ENCODE measurements around the gene FLYWCH2. TPM values are rescaled to one million over a fixed set of nuclear protein-coding genes. Genes with fewer than 3 reads are reported as not detected.

The FLYWCH2 gene
- total and polyA plus RNA-seq, 2 of the 4 experiments (the other 2 are of a cell fraction) = 42.3 to 66.3 TPM

DNA sequence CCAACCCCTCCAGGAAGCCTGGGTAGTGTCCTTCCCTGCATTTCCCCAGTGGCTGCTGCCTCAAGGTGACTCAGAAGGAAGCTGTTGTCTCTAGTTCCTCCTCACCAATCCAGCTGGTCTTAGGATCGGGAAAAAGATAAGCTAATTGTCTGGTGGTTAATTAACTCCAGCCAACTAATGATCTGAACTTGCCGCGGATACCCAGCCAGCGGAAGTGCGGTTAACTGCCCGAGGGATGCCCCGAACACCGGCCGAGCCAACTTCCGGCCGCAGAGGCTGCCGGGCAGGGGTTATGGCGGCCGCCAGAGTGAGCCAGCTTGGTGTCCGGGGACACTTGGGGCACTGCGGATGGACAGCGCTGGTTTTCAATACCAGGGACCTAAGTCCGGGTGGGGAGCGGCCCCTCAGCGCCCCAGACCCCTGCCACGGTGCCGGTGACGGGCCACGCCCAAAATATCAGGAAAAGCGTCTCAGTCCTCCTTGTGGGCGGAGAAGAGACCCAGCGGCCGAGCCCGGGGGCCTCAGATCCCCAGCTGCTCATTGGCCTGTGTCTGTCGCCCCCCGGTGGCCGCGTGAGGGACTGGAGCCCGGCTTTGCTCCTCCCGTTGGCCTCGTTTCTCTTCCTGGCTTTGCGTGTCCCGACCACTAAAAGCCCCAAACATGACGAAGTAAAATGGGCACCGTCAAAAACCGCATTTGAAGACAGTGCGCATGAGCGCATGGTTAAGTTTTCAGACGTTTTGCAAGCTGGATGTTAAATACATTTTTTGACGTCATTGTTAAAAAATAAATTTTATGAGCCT, 14.8 kb upstream of the FLYWCH2 start:
- Histone ChIP-seq H3K9me1 (ENCODE audit: insufficient read depth, low read length) (no peaks in the 10 kb centered on the region), H3K9me3 (ENCODE audit: control insufficient read depth, insufficient read depth, low read length) (no peaks in the 10 kb centered on the region), H3K9ac (ENCODE audit: low read depth, low read length) (peak overlapping the region; percentile 87), H3K4me2 (ENCODE audit: low read depth, low read length) (peak overlapping the region; percentile 91), H3K36me3 (ENCODE audit: control insufficient read depth, insufficient read depth, low read length) (no peaks in the 10 kb centered on the region), H4K20me1 (ENCODE audit: insufficient read depth, low read length) (no peaks in the 10 kb centered on the region), H3K27me3 (ENCODE audit: control insufficient read depth, insufficient read depth, low read length) (no peaks in the 10 kb centered on the region), H2AFZ (replicated peaks; ENCODE audit: low read length, poor library complexity) (peak overlapping the region; percentile 98), H3K18ac (ENCODE audit: low read depth, low read length) (peak overlapping the region; percentile 91), H3K79me1 (ENCODE audit: low read depth in 1 of 2, low read length in 2 of 2) (no peaks in the 10 kb centered on the region), H4K8ac (ENCODE audit: low read depth in 2 of 2, low read length in 2 of 2) (peak overlapping the region; percentile 95 to 99), H3K14ac (replicated peaks; ENCODE audit: low read depth, low read length) (peak overlapping the region; percentile 99), H3K4me1 (ENCODE audit: control insufficient read depth, insufficient read depth, low read length) (peaks cover 3% of the 10 kb centered on the region), H3K23ac (ENCODE audit: low read depth, low read length) (peak overlapping the region; percentile 96), H2AK9ac (replicated peaks; ENCODE audit: low read depth, low read length, poor library complexity) (peak overlapping the region; percentile 95), H2BK5ac (ENCODE audit: low read depth, low read length, poor library complexity, severe bottlenecking) (peak overlapping the region; percentile 92), H2BK20ac (ENCODE audit: low read depth, low read length) (peak overlapping the region; percentile 74), H3K27ac (ENCODE audit: insufficient read depth, low read length) (peak overlapping the region; percentile 94), H4K91ac (ENCODE audit: insufficient read depth, low read depth, low read length) (peak overlapping the region; percentile 99), H2AK5ac (ENCODE audit: low read depth, low read length) (peak overlapping the region; percentile 81), H3K4me3 (ENCODE audit: insufficient read depth, low read depth, low read length) (peak overlapping the region; percentile 67), H3K56ac (ENCODE audit: extremely low read depth, insufficient read depth, low read length) (peak overlapping the region; percentile 83), H3K4ac (ENCODE audit: low read depth, low read length) (peak overlapping the region; percentile 99), H2BK120ac (ENCODE audit: low read depth, low read length) (peak overlapping the region; percentile 89), H2BK15ac (ENCODE audit: low read depth, low read length) (peak overlapping the region; percentile 82; the same call in 2 of the 3 replicates), H4K5ac (ENCODE audit: low read depth, low read length) (peak overlapping the region; percentile 100)
- intact Hi-C loops (cut with micrococcal nuclease) = loop anchor here (1.0 kb wide), 4 partner anchors 29 to 115 kb away; no protein-coding TSS in a partner anchor
- WGBS, 2 experiments (ENCODE audit: extremely low coverage in 2 of 2, insufficient read length in 1 of 2) = 0% methylated on average over 32 of the region's 45 CpGs; no CpG with 5 or more reads in 1 of the 2 experiments
- peak; percentile 93 for DNase-seq
- POLR2A ChIA-PET (ENCODE audit: unreplicated experiment) = interaction anchor here (0.9 to 1.2 kb wide), 3 partner anchors 14 to 38 kb away, joined by 3 to 6 read pairs (median 4); no protein-coding TSS in a partner anchor
- BruUV-seq (replicated peaks) = no TSS peak
- dilution Hi-C loops (cut with HindIII; ENCODE audit: low sequenced_read_pairs, unreplicated experiment) = no loop called here
- peak; percentile 99 for ATAC-seq (ENCODE audit: low read depth)
- in situ Hi-C loops (cut with MboI; ENCODE audit: low sequenced_read_pairs) = no loop called here
- CTCF ChIA-PET = interaction anchor here (0.6 to 2.5 kb wide), 7 partner anchors 10 to 95 kb away, joined by 3 to 54 read pairs (median 3); no protein-coding TSS in a partner anchor
- TF ChIP-seq POLR2A (IDR thresholded peaks at IDR 0.05; ENCODE audit: low read depth, low read length) (peak; percentile 67), RFX5 (IDR thresholded peaks at IDR 0.05; ENCODE audit: low read depth, low read length) (no peak), BHLHE40 (IDR thresholded peaks at IDR 0.05; ENCODE audit: low read depth, low read length) (no peak), FOS (IDR thresholded peaks at IDR 0.05; ENCODE audit: low read depth, low read length) (no peak), RCOR1 (IDR thresholded peaks at IDR 0.05; ENCODE audit: insufficient replicate concordance, low read length) (no peak), RAD21 (IDR thresholded peaks at IDR 0.05; ENCODE audit: low read length) (peak; percentile 97), CEBPB (IDR thresholded peaks at IDR 0.05; ENCODE audit: low read depth, low read length) (peak; percentile 32; the same call in 1 of the 2 replicates), SMC3 (IDR thresholded peaks at IDR 0.05; ENCODE audit: low read depth, low read length) (peak; percentile 98), MAZ (IDR thresholded peaks at IDR 0.05; ENCODE audit: borderline replicate concordance, low read depth, low read length) (peak; percentile 86), MXI1 (IDR thresholded peaks at IDR 0.05; ENCODE audit: borderline replicate concordance, low read depth, low read length) (peak; percentile 27; the same call in 1 of the 2 replicates)
- TF ChIP-seq, protein P1, sequence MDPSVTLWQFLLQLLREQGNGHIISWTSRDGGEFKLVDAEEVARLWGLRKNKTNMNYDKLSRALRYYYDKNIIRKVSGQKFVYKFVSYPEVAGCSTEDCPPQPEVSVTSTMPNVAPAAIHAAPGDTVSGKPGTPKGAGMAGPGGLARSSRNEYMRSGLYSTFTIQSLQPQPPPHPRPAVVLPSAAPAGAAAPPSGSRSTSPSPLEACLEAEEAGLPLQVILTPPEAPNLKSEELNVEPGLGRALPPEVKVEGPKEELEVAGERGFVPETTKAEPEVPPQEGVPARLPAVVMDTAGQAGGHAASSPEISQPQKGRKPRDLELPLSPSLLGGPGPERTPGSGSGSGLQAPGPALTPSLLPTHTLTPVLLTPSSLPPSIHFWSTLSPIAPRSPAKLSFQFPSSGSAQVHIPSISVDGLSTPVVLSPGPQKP (IDR thresholded peaks at IDR 0.05; ENCODE audit: borderline replicate concordance, low read depth, low read length) = no peak
- TF ChIP-seq, protein P2, sequence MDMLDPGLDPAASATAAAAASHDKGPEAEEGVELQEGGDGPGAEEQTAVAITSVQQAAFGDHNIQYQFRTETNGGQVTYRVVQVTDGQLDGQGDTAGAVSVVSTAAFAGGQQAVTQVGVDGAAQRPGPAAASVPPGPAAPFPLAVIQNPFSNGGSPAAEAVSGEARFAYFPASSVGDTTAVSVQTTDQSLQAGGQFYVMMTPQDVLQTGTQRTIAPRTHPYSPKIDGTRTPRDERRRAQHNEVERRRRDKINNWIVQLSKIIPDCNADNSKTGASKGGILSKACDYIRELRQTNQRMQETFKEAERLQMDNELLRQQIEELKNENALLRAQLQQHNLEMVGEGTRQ (IDR thresholded peaks at IDR 0.05; ENCODE audit: low read depth, low read length) = no peak
- TF ChIP-seq, protein P3, sequence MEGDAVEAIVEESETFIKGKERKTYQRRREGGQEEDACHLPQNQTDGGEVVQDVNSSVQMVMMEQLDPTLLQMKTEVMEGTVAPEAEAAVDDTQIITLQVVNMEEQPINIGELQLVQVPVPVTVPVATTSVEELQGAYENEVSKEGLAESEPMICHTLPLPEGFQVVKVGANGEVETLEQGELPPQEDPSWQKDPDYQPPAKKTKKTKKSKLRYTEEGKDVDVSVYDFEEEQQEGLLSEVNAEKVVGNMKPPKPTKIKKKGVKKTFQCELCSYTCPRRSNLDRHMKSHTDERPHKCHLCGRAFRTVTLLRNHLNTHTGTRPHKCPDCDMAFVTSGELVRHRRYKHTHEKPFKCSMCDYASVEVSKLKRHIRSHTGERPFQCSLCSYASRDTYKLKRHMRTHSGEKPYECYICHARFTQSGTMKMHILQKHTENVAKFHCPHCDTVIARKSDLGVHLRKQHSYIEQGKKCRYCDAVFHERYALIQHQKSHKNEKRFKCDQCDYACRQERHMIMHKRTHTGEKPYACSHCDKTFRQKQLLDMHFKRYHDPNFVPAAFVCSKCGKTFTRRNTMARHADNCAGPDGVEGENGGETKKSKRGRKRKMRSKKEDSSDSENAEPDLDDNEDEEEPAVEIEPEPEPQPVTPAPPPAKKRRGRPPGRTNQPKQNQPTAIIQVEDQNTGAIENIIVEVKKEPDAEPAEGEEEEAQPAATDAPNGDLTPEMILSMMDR (conservative IDR thresholded peaks at IDR 0.05; ENCODE audit: low read depth, low read length) = peak; percentile 99
